Keratinocyte (primary cell): ENCODE measurements around the gene YY2. TPM values are rescaled to one million over a fixed set of nuclear protein-coding genes. Genes with fewer than 3 reads are reported as not detected.
"Not testable (repeated sequence)": the region's sequence is repeated elsewhere in the genome, so short reads cannot be mapped to it uniquely, and the experiment has no call there.

Source experiments
- DNase-seq: peaks from one replicate; pipeline ENCODE4 v3.0.0-alpha.2; 2011; ENCODE audit warnings: low read depth, missing footprints, low spot score
- FAIRE-seq: peaks from 2 replicates; lab custom pipeline; 2011; peaks lifted over from hg19 to GRCh38; lab: Jason Lieb, UNC
- H2AFZ ChIP-seq: 2 replicates; pipeline ENCODE4 v1.6.0; 2012; ENCODE audit warnings: low read length, control low read depth, inconsistent platforms; ENCODE audit not compliant: control insufficient read depth
- H3K27ac ChIP-seq: 2 replicates; pipeline ENCODE4 v1.5.1; 2011; ENCODE audit warnings: low read length; ENCODE audit not compliant: control insufficient read depth, insufficient read depth
- H3K27me3 ChIP-seq: 3 replicates; pipeline ENCODE4 v1.6.0; 2011; ENCODE audit warnings: low read length; ENCODE audit not compliant: control insufficient read depth, insufficient read depth; ENCODE audit errors: extremely low read depth
- H3K36me3 ChIP-seq, 2 experiments: 2 replicates in 1 of 2; 3 replicates in 1 of 2; pipeline ENCODE4 v1.5.1; 2011; ENCODE audit warnings: low read length in 2 of 2, mild to moderate bottlenecking in 1 of 2; ENCODE audit not compliant: control insufficient read depth in 2 of 2, insufficient read depth in 2 of 2; ENCODE audit errors: extremely low read depth in 1 of 2
- H3K4me1 ChIP-seq: 3 replicates; pipeline ENCODE4 v1.5.1; 2011; ENCODE audit warnings: low read length; ENCODE audit not compliant: control insufficient read depth, insufficient read depth; ENCODE audit errors: extremely low read depth
- H3K4me2 ChIP-seq: 3 replicates; pipeline ENCODE4 v1.6.0; 2011; ENCODE audit warnings: low read depth, low read length; ENCODE audit not compliant: control insufficient read depth, insufficient read depth; ENCODE audit errors: extremely low read depth
- H3K4me3 ChIP-seq, 3 experiments: fragments of 200-600 bp in 1 of 3; sonication (generic) in 1 of 3; 2 replicates in 2 of 3; 3 replicates in 1 of 3; pipeline ENCODE4 v1.5.1; 2011 to 2016; ENCODE audit warnings: low read length in 3 of 3, mild to moderate bottlenecking in 3 of 3, control low read depth in 2 of 3, inconsistent platforms in 1 of 3, low read depth in 1 of 3, mixed read lengths in 1 of 3, mixed run types in 1 of 3, moderate library complexity in 1 of 3; ENCODE audit not compliant: control insufficient read depth in 2 of 3, insufficient read depth in 2 of 3; ENCODE audit errors: extremely low read depth in 1 of 3
- H3K79me2 ChIP-seq: 2 replicates; pipeline ENCODE4 v1.6.0; 2012; ENCODE audit warnings: low read length; ENCODE audit not compliant: control insufficient read depth, insufficient read depth
- H3K9ac ChIP-seq: 3 replicates; pipeline ENCODE4 v1.6.0; 2011; ENCODE audit warnings: low read length; ENCODE audit not compliant: control insufficient read depth, insufficient read depth; ENCODE audit errors: extremely low read depth
- H3K9me1 ChIP-seq: 3 replicates; pipeline ENCODE4 v1.6.0; 2011; ENCODE audit warnings: low read length; ENCODE audit not compliant: control insufficient read depth, insufficient read depth; ENCODE audit errors: extremely low read depth
- H3K9me3 ChIP-seq: 2 replicates; pipeline ENCODE4 v1.5.1; 2012; ENCODE audit warnings: low read depth, low read length; ENCODE audit not compliant: control insufficient read depth
- H4K20me1 ChIP-seq: 3 replicates; pipeline ENCODE4 v1.6.0; 2011; ENCODE audit warnings: low read length; ENCODE audit not compliant: control insufficient read depth, insufficient read depth; ENCODE audit errors: extremely low read depth
- EZH2 ChIP-seq: IDR thresholded peaks from one replicate; pipeline ENCODE4 v1.6.1; 2012; ENCODE audit warnings: inconsistent platforms, mild to moderate bottlenecking, low read length, moderate library complexity
- dilution Hi-C: fragments of 300-500 bp; cut with MboI; formaldehyde crosslinking; loops from one replicate; pipeline ENCODE4 v1.7.0; 2020; ENCODE audit warnings: low sequenced_read_pairs; ENCODE audit not compliant: extremely low pct_ligation_motif_present
- polyA plus RNA-seq, 5 experiments: library from polyadenylated mRNA; depleted of rRNA in 3 of 5; stranded (reverse) in 3 of 5; stranded (forward) in 1 of 5; unstranded in 1 of 5; fragments of >200 nt; gene quantifications; 1 replicate in 1 of 5; 2 replicates in 3 of 5; 3 replicates in 1 of 5; pipeline versions ENCODE4 v1.2.1 to v1.2.3, GENCODE V29; 2011 to 2012; ENCODE audit warnings: missing spikeins in 2 of 5, low read depth in 1 of 5, low replicate concordance in 1 of 5
- TF ChIP-seq, protein P1 (sequence below), 3 experiments: IDR thresholded peaks in 1 of 3; conservative IDR thresholded peaks in 1 of 3; optimal IDR thresholded peaks in 1 of 3; 2 replicates in 2 of 3; 3 replicates in 1 of 3; pipeline versions ENCODE3 to v1.5.1; 2011; ENCODE audit warnings: low read length in 3 of 3, mild to moderate bottlenecking in 3 of 3, moderate library complexity in 2 of 3, control low read depth in 1 of 3, inconsistent platforms in 1 of 3; ENCODE audit not compliant: insufficient read depth in 2 of 3; ENCODE audit errors: extremely low read depth in 1 of 3

YY2 gene
- polyA plus RNA-seq, 1 donor (not counting 4 experiments of a cell fraction or from before 2014, with no cell fraction given) = 1.2 TPM

GRCh38 chrX:21813612-21814368 is 42.0 kb upstream of the YY2 start:
- H3K9me1 ChIP-seq = no peaks in the 10 kb centered on the region
- no peaks in the 10 kb centered on the region for H3K27me3 ChIP-seq
- no peak overlapping the region for H3K4me2 ChIP-seq
- H3K4me1 ChIP-seq = no peaks in the 10 kb centered on the region
- no peak overlapping the region for H3K4me3 ChIP-seq
- H2AFZ ChIP-seq = no peak overlapping the region
- H3K36me3 ChIP-seq = no peaks in the 10 kb centered on the region
- no peaks in the 10 kb centered on the region for H3K79me2 ChIP-seq
- dilution Hi-C loops = no loop called here
- no peak overlapping the region for H3K9ac ChIP-seq
- FAIRE-seq = no peak
- DNase-seq = no peak
- H3K27ac ChIP-seq = no peak overlapping the region
- no peaks in the 10 kb centered on the region for H3K9me3 ChIP-seq
- H4K20me1 ChIP-seq = no peaks in the 10 kb centered on the region
- TF ChIP-seq, protein P1, sequence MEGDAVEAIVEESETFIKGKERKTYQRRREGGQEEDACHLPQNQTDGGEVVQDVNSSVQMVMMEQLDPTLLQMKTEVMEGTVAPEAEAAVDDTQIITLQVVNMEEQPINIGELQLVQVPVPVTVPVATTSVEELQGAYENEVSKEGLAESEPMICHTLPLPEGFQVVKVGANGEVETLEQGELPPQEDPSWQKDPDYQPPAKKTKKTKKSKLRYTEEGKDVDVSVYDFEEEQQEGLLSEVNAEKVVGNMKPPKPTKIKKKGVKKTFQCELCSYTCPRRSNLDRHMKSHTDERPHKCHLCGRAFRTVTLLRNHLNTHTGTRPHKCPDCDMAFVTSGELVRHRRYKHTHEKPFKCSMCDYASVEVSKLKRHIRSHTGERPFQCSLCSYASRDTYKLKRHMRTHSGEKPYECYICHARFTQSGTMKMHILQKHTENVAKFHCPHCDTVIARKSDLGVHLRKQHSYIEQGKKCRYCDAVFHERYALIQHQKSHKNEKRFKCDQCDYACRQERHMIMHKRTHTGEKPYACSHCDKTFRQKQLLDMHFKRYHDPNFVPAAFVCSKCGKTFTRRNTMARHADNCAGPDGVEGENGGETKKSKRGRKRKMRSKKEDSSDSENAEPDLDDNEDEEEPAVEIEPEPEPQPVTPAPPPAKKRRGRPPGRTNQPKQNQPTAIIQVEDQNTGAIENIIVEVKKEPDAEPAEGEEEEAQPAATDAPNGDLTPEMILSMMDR (optimal IDR thresholded peaks at IDR 0.05 in 1 of 3, IDR thresholded peaks at IDR 0.05 in 1 of 3, conservative IDR thresholded peaks at IDR 0.05 in 1 of 3; ENCODE audit: extremely low read depth in 1 of 3, insufficient read depth in 2 of 3, low read length in 3 of 3) = no peak

DNA sequence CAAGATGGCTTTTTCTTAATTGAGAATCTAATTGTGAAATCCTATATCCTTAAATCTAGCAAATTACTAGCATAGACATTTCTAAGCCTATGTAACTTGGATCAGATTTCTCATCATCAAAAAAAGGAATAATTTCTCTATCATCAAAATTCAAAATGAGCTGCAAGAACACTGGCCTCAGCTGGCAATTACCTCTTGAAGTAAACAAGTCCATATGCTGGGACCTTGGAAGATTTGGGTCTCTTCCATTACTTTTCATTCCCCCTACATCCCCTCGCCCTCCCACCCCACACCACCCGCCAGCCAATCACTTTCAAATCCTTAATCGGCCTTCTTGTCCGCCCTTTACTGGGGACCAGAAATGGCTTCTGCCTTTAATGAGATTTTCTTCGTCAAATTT is 39.7 kb upstream of the YY2 start:
- Histone ChIP-seq H3K4me2 (no peak overlapping the region), H3K27me3 (no peaks in the 10 kb centered on the region), H3K9ac (no peak overlapping the region), H3K4me3 (no peak overlapping the region), H3K27ac (no peak overlapping the region), H4K20me1 (no peaks in the 10 kb centered on the region), H3K9me3 (no peaks in the 10 kb centered on the region), H3K79me2 (no peaks in the 10 kb centered on the region), H3K36me3 (no peaks in the 10 kb centered on the region), H3K4me1 (no peaks in the 10 kb centered on the region), H3K9me1 (no peaks in the 10 kb centered on the region), H2AFZ (no peak overlapping the region)
- dilution Hi-C loops = no loop called here
- DNase-seq (no peak), FAIRE-seq (no peak)
- TF ChIP-seq, protein P1 (optimal IDR thresholded peaks at IDR 0.05 in 1 of 3, IDR thresholded peaks at IDR 0.05 in 1 of 3, conservative IDR thresholded peaks at IDR 0.05 in 1 of 3; ENCODE audit: extremely low read depth in 1 of 3, insufficient read depth in 2 of 3, low read length in 3 of 3) = no peak
- no peak for TF ChIP-seq EZH2

GRCh38 chrX:21820170-21820569 is 35.6 kb upstream of the YY2 start:
- H2AFZ ChIP-seq, H3K27me3 ChIP-seq, H3K9me3 ChIP-seq, H3K79me2 ChIP-seq, H3K9me1 ChIP-seq, H3K4me3 ChIP-seq, H3K9ac ChIP-seq, H4K20me1 ChIP-seq, DNase-seq, H3K4me1 ChIP-seq, H3K36me3 ChIP-seq, H3K4me2 ChIP-seq, dilution Hi-C loops, FAIRE-seq, H3K27ac ChIP-seq: not testable (repeated sequence)
